ENCODE measurements around the gene KAT2B. TPM values are rescaled to one million over a fixed set of nuclear protein-coding genes. Genes with fewer than 3 reads are reported as not detected.

KAT2B gene
- polyA plus RNA-seq, 1 experiment = 4.5 TPM

DNA sequence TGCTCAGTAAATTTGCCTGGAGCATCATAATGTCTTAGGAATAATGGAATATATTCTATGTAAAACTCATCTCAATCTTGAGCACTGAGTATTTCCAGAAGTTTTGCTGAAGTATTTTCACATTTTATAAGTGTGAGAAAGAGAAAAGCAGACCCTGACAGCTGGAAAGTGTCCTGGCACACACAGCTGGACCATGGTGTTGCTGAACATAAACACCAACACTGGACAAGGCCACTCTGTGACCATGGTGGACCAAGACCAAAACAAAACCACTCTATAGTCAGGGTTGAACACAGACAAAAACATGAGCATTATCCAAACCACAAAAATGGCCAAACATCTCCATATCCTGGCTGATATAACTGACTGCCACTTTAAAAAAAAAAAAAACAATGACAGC is 160.9 kb downstream of the KAT2B start:
- CTCF ChIA-PET = no interaction called here
- no peak for TF ChIP-seq CTCF (IDR thresholded peaks at IDR 0.05; ENCODE audit: insufficient read depth, low read depth, low read length)

More for the DNA sequence above, 160.9 kb downstream of the KAT2B start:
- no peak for DNase-seq (ENCODE audit: low read depth)
- H3K36me3 ChIP-seq (ENCODE audit: control insufficient read depth, insufficient read depth, low read length) = no peaks in the 10 kb centered on the region
- no peak overlapping the region for H3K4me3 ChIP-seq (ENCODE audit: low read depth, low read length)
- no peaks in the 10 kb centered on the region for H3K27me3 ChIP-seq (ENCODE audit: control insufficient read depth, insufficient read depth, low read length)
- POLR2A ChIA-PET = no interaction called here

Small RNA genes within 50 kb of the gene (small RNA-seq; reads per million reads assigned to genes)
- gene MIR3135A (ENCODE audit: insufficient read length, low read depth, low replicate concordance) (not detected), gene RNU4-85P (ENCODE audit: insufficient read length, low read depth, low replicate concordance) (not detected), gene RPL39P18 (ENCODE audit: insufficient read length, low read depth, low replicate concordance) (not detected)

Other genes starting within 250 kb of the KAT2B start
- 0.29 and 0.42 TPM in 2 replicates for gene EFHB, start 106.2 kb upstream of the KAT2B start, polyA plus RNA-seq (2011; rRNA removed)
- 29.8 and 36.0 TPM in 2 replicates for gene RAB5A, start 93.3 kb upstream of the KAT2B start, polyA plus RNA-seq (2011; rRNA removed)
- gene PP2D1, start 28.2 kb upstream of the KAT2B start, polyA plus RNA-seq (2011; rRNA removed) = not detected in 2 replicates
- 1.6 and 3.1 TPM in 2 replicates for gene SGO1, start 145.8 kb downstream of the KAT2B start, polyA plus RNA-seq (2011; rRNA removed)

All from BJ (cell line).